ENCODE data around the gene MACROD2.

MACROD2 gene

DNA sequence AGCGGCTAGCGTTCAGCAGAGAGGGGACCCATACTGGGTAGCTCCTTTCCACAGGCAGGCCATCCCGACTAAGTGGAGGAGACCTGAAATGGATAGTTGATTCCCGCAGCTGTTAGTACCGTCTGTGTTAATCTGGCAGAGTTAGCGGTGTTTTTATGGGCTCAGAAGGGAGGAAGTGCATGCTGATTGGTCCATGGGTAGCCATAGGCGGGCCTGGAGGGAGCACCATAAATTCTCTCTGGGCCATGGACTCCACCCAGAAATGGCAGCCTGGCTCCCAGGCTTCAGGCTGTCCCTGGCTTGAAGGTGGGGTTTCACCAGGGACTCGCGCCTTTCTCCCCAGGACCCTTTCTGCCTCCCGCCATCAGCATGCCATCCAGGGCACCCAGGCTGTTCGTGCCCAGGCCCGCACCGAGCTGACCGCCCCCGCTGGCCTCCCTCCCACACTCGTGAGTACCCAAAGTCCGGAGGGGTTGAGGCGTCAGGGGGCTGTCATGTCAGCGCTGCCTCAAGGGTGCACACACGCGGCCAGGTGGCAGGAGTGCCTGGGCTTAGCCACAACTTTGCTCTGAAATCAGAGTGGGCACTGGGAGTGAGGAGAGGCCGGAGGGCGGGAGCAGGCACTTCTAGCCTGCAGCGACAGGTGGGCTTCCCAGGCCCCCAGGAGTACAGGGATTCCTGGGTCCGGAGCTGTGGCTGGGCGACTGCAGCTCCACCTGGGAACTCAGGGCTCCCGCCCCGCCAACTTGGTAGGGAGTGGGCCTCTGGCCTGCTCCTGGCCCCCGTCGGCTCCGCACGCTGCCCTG is 1036.4 kb downstream of the MACROD2 start:
- no peak for DNase-seq

DNA sequence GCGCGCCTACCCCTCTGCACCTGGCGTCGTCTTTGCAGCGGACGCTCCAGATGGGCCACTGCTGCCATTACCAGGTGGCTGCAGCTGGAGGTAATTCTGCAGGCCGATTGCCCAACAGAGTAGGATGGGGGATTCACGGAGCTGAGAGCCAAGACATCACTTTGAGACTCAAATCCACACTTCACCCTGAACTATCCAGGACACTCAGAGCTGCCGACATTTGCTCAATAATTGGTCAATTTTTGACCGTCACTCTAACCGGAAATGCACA is 1037.0 kb downstream of the MACROD2 start:
- no peak for DNase-seq

GRCh38 chr20:15033269-15033668 is 1038.0 kb downstream of the MACROD2 start:
- DNase-seq: no peak

- DNase-seq: no peak
Measured at GRCh38 chr20:15033891-15034290, 1038.6 kb downstream of the MACROD2 start.

- DNase-seq: no peak
Measured at GRCh38 chr20:15036948-15037347, 1041.6 kb downstream of the MACROD2 start.

GRCh38 chr20:15039088-15039752 is 1043.9 kb downstream of the MACROD2 start:
- DNase-seq: no peak

- DNase-seq: no peak
Measured at GRCh38 chr20:15042723-15043122, 1047.4 kb downstream of the MACROD2 start.

DNA sequence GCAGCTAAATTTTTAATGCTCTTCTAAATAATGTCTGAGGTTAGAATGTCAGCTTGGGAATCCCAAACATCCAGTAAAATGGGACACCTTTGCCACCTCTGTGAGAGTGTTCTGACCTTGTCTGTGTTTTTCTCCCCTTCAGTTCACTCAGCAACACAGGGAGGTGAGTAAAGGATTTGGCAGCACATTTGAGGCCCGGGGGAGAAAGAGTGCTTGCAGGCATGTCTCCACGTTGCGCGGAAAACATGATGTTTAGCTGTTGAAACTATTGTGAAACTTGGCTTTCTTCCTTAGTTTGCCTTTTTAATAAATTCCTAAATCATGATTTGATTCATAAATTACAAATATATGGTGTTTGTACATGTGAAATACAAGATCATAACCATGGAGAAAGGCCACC is 1049.9 kb downstream of the MACROD2 start:
- DNase-seq: no peak

DNA sequence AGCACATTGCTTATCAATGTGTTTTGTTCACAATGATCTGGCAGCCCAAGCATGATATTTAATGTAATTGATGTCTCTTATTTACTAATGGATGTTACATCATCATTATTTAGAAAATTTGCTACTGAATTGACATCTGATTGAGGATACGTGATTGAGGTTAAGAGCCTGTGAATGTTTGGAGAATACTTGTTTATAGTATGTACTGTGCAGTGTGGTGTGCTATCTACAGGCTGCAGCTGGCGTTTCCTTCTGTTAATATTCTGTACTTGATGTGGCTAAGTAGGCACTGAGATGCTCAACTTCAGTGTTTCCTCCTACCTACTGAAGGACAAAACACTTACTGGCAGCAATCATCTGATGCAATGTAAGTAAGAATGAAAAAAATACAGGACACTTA is 1051.7 kb downstream of the MACROD2 start:
- DNase-seq: no peak

- DNase-seq: no peak
Measured at GRCh38 chr20:15047601-15048000, 1052.3 kb downstream of the MACROD2 start.

GRCh38 chr20:15056246-15056645 is 1060.9 kb downstream of the MACROD2 start:
- DNase-seq: no peak

- DNase-seq: no peak
Measured at GRCh38 chr20:15058841-15059240, 1063.5 kb downstream of the MACROD2 start.

DNA sequence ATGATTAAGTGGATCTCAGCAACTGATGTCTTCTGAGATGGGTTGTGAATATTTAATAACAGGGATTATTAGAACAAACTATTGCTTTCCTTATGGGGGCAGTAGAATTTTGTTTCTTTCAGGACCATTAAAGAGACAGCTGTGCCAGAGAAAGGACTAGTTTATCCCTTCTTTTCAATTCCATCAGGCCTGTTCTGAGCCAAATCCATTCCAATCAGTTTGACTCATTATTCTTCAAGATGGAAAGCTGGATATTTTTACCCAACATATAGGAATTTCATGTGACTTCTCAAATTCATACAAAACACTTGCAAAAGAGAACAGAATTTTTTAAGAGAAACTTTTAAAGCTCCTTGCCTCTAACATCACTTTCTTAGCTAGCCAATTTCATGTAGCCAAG is 1064.1 kb downstream of the MACROD2 start:
- DNase-seq: no peak

DNA sequence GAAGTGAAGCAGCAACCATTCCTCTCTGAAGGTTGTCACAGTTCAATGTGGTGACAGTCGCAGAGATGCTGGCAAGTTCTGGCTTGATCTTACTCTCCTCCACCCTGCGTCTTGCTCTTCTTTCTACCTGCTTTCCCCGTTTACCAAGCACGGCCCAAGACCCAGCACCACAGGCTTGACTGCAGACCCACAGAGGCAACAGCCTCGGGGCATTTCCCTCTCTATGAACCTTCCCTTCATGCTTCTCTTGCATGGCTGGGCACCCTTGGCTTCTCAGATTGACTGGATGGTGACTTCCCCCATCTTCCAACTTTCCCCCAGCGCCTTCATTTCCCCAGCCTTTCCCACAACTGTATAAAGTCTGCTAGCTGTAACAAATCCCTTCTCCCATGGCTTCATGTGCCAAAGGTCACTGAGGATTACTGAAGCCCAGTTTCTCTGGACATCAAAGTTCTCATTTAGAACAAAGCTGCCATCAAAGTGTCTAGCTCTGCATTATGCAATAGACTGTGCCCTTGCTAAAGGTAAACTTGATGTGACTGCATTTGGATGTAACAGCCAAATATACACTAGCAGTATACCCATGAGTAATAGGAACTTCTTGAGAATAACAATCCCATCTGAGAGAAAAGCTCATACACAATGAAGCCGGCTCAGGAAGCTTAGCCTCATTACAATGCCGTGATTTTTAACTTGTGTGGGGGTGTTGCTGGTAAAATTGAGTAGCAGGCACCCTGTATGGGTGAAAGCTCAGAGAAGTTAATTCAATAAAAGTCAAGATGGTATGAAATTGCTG is 1065.1 kb downstream of the MACROD2 start:
- DNase-seq: no peak

- no peak for DNase-seq
Measured at GRCh38 chr20:15061061-15061430, 1065.7 kb downstream of the MACROD2 start.

GRCh38 chr20:15061955-15062354 is 1066.6 kb downstream of the MACROD2 start:
- no peak for DNase-seq

GRCh38 chr20:15063081-15063480 is 1067.8 kb downstream of the MACROD2 start:
- no peak for DNase-seq

- DNase-seq: no peak
Measured at GRCh38 chr20:15064741-15065140, 1069.4 kb downstream of the MACROD2 start.

DNA sequence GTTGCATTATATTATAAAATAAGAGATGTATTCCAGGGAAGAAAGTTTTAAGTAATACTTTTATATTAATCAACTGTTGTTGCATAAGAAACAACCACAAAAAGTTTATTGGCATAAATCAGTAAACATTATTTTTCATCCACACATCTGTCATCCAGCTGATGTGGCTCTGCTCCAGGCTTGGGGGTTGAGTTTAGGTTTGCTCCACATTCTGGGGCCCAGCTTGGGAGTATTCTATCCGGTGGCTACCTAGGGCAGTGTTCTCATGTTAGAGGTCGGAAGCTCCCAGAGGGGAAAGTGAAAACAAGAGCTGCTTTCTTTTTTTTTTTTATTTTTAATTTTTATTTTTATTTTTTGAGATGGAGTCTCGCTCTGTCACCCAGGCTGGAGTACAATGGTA is 1070.5 kb downstream of the MACROD2 start:
- DNase-seq: no peak

DNA sequence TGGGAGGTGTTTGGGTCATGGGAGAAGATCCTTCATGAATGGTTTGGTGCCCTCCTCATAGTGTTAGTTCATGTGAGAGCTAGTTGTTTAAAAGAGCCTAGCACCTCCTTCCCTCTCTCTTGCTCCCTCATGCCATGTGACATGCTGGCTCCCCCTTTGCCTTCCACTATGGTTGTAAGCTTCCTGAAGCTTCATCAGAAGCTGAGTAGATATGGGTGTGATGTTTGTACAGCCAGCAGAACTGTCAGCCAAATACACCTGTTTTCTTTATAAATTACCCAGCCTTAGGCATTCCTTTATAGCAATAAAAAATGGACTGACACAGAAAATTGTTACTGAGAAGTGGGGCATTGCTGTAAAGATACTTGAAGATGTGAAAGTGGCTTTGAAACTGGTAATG is 1073.2 kb downstream of the MACROD2 start:
- no peak for DNase-seq

DNA sequence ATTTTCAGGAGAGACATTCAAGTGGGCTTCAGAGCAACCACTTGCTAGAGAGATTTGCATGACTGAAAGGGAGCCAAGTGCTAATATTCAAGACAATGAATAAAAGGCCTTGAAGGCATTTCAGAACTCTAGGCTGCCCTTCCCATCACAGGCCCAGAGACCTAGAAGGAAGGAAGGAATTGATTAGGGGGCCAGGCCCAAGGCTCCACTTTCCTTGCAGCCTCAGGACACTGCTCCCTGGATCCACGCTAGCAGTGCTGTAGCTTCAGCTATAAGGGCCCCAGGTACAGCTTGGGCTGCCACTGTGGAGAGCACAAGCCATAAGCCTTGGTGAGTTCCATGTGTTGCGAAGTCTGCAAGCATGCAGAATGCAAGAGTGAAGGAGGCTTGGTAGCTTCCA is 1074.0 kb downstream of the MACROD2 start:
- no peak for DNase-seq

- no peak for DNase-seq
Measured at GRCh38 chr20:15071085-15071808, 1075.9 kb downstream of the MACROD2 start.

DNA sequence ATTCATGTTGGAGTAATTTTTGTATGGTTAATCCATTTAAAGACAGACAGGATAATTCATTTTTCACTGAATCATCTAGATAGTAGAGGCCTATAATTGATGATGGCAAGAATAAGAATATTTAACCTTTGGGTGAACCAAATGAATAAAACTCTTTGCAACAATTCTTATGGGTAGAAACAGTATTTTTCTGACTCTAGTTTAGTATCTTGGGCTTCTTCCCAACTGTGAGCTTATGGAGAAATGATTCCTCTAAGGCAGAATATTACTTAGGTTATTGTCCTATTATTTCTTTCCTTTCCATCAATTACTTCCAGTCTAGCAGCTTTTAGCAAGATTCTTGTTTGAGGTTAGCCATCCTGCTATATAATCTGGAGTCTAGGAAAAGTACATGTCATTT is 1077.0 kb downstream of the MACROD2 start:
- no peak for DNase-seq

Measured in NCI-H1436 treated with DMSO at 0.1 percent for 48 hours (cell line).